Measurements from ENCODE around the gene NUCB2. TPM values are rescaled to one million over a fixed set of nuclear protein-coding genes. Genes with fewer than 3 reads are reported as not detected.

Gene NUCB2
- polyA plus RNA-seq, 2 of the 4 experiments (the other 2 are of a cell fraction) = 36.7 to 92.5 TPM

GRCh38 chr11:17268902-17269301, 7.6 kb upstream of the NUCB2 start:
- TF ChIP-seq, protein P1, sequence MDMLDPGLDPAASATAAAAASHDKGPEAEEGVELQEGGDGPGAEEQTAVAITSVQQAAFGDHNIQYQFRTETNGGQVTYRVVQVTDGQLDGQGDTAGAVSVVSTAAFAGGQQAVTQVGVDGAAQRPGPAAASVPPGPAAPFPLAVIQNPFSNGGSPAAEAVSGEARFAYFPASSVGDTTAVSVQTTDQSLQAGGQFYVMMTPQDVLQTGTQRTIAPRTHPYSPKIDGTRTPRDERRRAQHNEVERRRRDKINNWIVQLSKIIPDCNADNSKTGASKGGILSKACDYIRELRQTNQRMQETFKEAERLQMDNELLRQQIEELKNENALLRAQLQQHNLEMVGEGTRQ (IDR thresholded peaks at IDR 0.05) = no peak
- TF ChIP-seq HES2 (IDR thresholded peaks at IDR 0.05) = no peak
- no peak for TF ChIP-seq FOSB (CRISPR knock-in tag; IDR thresholded peaks at IDR 0.05)
- no peak for TF ChIP-seq ZSCAN20 (CRISPR knock-in tag; IDR thresholded peaks at IDR 0.05)
- TF ChIP-seq NFE2L2 (conservative IDR thresholded peaks at IDR 0.05; ENCODE audit: low read length) = no peak
- no peak for ATAC-seq
- WGBS (ENCODE audit: missing lambda C conversion rate) = 92% methylated on average over 3 of the region's 3 CpGs
- ChIA-PET CTCF (interaction anchor here (0.8 to 2.9 kb wide), 5 partner anchors 12 to 39 kb away, joined by 3 to 12 read pairs (median 4); no protein-coding TSS in a partner anchor), POLR2A (no interaction called here)
- Histone ChIP-seq H3K4me1 (peaks cover 3% of the 10 kb centered on the region; the same call in 1 of the 3 replicates), H3K27ac (peak overlapping the region in 1 of 2 experiments; percentile 14; a peak in 1 of 6 replicates), H3K4me3 (no peak overlapping the region), H3K9me3 (no peaks in the 10 kb centered on the region), H3K4me2 (no peak overlapping the region)
- no peak for FAIRE-seq
- no peak for DNase-seq (ENCODE audit: low read depth in 1 of 2, low spot score in 1 of 2)

DNA sequence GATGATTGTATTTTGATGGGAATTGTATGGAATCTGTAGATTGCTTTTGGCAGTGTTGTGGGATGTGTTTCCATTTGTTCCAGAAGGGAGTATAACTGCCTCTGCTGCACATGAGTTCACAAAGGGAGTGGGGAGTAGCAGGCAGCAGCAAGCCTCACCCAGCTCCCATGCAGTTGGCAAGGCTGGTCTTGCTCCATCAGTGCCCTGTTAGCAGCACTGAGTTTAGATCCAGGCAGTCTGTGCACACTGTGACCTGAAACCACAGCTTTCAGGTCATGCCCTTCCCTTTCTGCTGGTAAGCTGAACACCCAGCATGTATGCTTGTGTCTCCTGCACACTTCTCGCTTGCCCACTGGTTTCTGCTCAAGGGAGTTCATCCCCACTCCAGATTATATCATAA, 3.7 kb upstream of the NUCB2 start:
- peaks cover 11% of the 10 kb centered on the region for H3K4me1 ChIP-seq
- H3K27ac ChIP-seq = no peak overlapping the region
- no peak for TF ChIP-seq RFX5 (IDR thresholded peaks at IDR 0.05)
- H3K4me3 ChIP-seq = no peak overlapping the region
- 94% methylated on average over 1 of the region's 1 CpG for WGBS (ENCODE audit: missing lambda C conversion rate)
- no peak overlapping the region for H3K4me2 ChIP-seq
- no peak for ATAC-seq
- CTCF ChIA-PET = no interaction called here
- DNase-seq (ENCODE audit: low read depth in 1 of 2, low spot score in 1 of 2) = no peak
- no peak for FAIRE-seq
- POLR2A ChIA-PET = no interaction called here
- no peaks in the 10 kb centered on the region for H3K9me3 ChIP-seq

DNA sequence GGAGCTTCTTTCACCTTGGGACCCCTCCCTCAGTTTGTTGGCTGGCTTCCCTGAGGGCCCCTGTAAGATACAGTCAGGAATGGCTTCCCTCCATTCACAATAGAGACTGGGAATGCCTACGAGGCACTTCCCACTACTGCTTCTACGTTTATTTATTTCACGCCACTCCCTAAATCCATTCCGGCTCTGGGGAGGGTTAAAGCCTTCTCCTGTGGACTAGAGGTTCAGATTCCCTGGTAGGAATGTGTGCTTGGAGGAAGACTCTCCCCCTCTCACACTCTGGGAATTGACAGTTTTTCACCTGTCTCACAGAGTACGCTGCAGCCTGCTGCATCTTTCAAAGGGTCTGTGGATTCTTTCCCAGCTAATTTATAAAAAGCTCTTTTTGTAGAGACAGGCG, 3.3 kb upstream of the NUCB2 start:
- DNase-seq (ENCODE audit: low read depth in 1 of 2, low spot score in 1 of 2) = no peak
- no peak for FAIRE-seq
- no peak for ATAC-seq
- ChIA-PET CTCF (interaction anchor here (1.1 to 1.7 kb wide), 2 partner anchors 13 to 43 kb away, joined by 4 to 6 read pairs; no protein-coding TSS in a partner anchor), POLR2A (no interaction called here)
- H3K4me1 ChIP-seq = peaks cover 11% of the 10 kb centered on the region
- no peaks in the 10 kb centered on the region for H3K9me3 ChIP-seq
- no peak overlapping the region for H3K27ac ChIP-seq
- no peak overlapping the region for H3K4me3 ChIP-seq
- TF ChIP-seq CBX2 (IDR thresholded peaks at IDR 0.05; ENCODE audit: borderline replicate concordance, low read depth) = no peak
- no peak for TF ChIP-seq MAZ (IDR thresholded peaks at IDR 0.05; ENCODE audit: borderline replicate concordance, low read depth, low read length)
- TF ChIP-seq HOXB5 (CRISPR knock-in tag; IDR thresholded peaks at IDR 0.05) = no peak
- no peak for TF ChIP-seq NR3C1 (IDR thresholded peaks at IDR 0.05)
- no peak for TF ChIP-seq RARB (CRISPR knock-in tag; IDR thresholded peaks at IDR 0.05)
- TF ChIP-seq ZSCAN20 (CRISPR knock-in tag; IDR thresholded peaks at IDR 0.05) = no peak
- no peak for TF ChIP-seq SREBF2 (IDR thresholded peaks at IDR 0.05)
- TF ChIP-seq CHD2 (IDR thresholded peaks at IDR 0.05; ENCODE audit: low read length, partially characterized antibody) = no peak
- TF ChIP-seq TFCP2L1 (CRISPR knock-in tag; IDR thresholded peaks at IDR 0.05) = no peak
- TF ChIP-seq, protein P2, sequence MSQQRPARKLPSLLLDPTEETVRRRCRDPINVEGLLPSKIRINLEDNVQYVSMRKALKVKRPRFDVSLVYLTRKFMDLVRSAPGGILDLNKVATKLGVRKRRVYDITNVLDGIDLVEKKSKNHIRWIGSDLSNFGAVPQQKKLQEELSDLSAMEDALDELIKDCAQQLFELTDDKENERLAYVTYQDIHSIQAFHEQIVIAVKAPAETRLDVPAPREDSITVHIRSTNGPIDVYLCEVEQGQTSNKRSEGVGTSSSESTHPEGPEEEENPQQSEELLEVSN (IDR thresholded peaks at IDR 0.05; ENCODE audit: borderline replicate concordance, low read depth) = no peak
- no peak for TF ChIP-seq KDM5A (IDR thresholded peaks at IDR 0.05)
- TF ChIP-seq BHLHE40 (IDR thresholded peaks at IDR 0.05; ENCODE audit: low read depth, low read length) = no peak
- no peak for TF ChIP-seq FOSB (CRISPR knock-in tag; IDR thresholded peaks at IDR 0.05)
- TF ChIP-seq RFX5 (IDR thresholded peaks at IDR 0.05) = no peak
- no peak for TF ChIP-seq PHF8 (IDR thresholded peaks at IDR 0.05; ENCODE audit: borderline replicate concordance, low read depth)
- TF ChIP-seq MAFK (IDR thresholded peaks at IDR 0.05; ENCODE audit: partially characterized antibody) = no peak
- TF ChIP-seq NFE2L2 (conservative IDR thresholded peaks at IDR 0.05; ENCODE audit: low read length) = no peak
- WGBS (ENCODE audit: missing lambda C conversion rate) = 61% methylated on average over 6 of the region's 6 CpGs
- H3K4me2 ChIP-seq = no peak overlapping the region

DNA sequence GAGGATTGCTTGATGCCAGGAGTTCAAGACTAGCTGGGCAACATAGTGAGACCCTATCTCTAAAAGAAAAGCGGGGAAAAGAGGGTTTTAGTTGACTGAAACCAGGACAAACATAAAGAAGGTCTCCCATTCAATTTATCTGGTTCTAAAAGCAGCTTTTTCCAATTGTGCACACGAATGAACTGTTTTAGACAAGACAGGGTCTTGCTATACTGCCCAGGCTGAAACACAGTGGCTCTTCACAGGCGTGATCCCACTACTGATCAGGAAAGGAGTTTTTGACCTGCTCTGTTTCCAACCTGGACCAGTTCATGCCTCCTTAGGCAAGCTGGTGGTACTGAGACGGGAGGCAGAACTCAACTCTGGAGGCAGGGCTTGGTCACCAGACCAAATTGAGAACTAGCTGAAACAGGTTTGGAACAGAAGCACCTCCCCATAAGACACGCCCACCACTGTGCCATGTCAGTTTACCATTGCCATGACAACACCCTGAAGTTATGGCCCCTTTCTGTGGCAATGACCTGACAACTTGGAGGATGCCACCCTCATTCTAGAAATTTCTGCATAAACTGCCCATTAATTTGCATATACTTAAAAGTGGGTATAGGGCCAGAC, 2.8 kb upstream of the NUCB2 start:
- 70% methylated on average over 5 of the region's 5 CpGs for WGBS (ENCODE audit: missing lambda C conversion rate)
- CTCF ChIA-PET = interaction anchor here (1.1 to 3.0 kb wide), 4 partner anchors 13 to 110 kb away, joined by 3 to 8 read pairs (median 5); no protein-coding TSS in a partner anchor
- Histone ChIP-seq H3K4me3 (no peak overlapping the region), H3K4me1 (peaks cover 11% of the 10 kb centered on the region), H3K4me2 (no peak overlapping the region), H3K27ac (no peak overlapping the region), H3K9me3 (no peaks in the 10 kb centered on the region)
- DNase-seq (ENCODE audit: low read depth in 1 of 2, low spot score in 1 of 2) (peak in 1 of 2 experiments; percentile 43), ATAC-seq (no peak), FAIRE-seq (no peak)
- POLR2A ChIA-PET = no interaction called here
- TF ChIP-seq BHLHE40 (IDR thresholded peaks at IDR 0.05; ENCODE audit: low read depth, low read length) = no peak
- TF ChIP-seq ZFP36 (IDR thresholded peaks at IDR 0.05; ENCODE audit: borderline replicate concordance, partially characterized antibody) = no peak
- TF ChIP-seq, protein P1 (IDR thresholded peaks at IDR 0.05) = no peak
- TF ChIP-seq, protein P3, sequence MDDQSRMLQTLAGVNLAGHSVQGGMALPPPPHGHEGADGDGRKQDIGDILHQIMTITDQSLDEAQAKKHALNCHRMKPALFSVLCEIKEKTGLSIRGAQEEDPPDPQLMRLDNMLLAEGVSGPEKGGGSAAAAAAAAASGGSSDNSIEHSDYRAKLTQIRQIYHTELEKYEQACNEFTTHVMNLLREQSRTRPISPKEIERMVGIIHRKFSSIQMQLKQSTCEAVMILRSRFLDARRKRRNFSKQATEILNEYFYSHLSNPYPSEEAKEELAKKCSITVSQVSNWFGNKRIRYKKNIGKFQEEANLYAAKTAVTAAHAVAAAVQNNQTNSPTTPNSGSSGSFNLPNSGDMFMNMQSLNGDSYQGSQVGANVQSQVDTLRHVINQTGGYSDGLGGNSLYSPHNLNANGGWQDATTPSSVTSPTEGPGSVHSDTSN (IDR thresholded peaks at IDR 0.05) = no peak
- TF ChIP-seq, protein P4, sequence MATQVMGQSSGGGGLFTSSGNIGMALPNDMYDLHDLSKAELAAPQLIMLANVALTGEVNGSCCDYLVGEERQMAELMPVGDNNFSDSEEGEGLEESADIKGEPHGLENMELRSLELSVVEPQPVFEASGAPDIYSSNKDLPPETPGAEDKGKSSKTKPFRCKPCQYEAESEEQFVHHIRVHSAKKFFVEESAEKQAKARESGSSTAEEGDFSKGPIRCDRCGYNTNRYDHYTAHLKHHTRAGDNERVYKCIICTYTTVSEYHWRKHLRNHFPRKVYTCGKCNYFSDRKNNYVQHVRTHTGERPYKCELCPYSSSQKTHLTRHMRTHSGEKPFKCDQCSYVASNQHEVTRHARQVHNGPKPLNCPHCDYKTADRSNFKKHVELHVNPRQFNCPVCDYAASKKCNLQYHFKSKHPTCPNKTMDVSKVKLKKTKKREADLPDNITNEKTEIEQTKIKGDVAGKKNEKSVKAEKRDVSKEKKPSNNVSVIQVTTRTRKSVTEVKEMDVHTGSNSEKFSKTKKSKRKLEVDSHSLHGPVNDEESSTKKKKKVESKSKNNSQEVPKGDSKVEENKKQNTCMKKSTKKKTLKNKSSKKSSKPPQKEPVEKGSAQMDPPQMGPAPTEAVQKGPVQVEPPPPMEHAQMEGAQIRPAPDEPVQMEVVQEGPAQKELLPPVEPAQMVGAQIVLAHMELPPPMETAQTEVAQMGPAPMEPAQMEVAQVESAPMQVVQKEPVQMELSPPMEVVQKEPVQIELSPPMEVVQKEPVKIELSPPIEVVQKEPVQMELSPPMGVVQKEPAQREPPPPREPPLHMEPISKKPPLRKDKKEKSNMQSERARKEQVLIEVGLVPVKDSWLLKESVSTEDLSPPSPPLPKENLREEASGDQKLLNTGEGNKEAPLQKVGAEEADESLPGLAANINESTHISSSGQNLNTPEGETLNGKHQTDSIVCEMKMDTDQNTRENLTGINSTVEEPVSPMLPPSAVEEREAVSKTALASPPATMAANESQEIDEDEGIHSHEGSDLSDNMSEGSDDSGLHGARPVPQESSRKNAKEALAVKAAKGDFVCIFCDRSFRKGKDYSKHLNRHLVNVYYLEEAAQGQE (IDR thresholded peaks at IDR 0.05) = no peak
- TF ChIP-seq NR3C1 (IDR thresholded peaks at IDR 0.05) = no peak
- no peak for TF ChIP-seq JUN (IDR thresholded peaks at IDR 0.05)
